ENCODE measurements around the gene RGL1. TPM values are rescaled to one million over a fixed set of nuclear protein-coding genes. Genes with fewer than 3 reads are reported as not detected.

Gene RGL1
- total and polyA plus RNA-seq, 2 experiments from 2014 or later: 17.9 to 30.7 TPM

DNA sequence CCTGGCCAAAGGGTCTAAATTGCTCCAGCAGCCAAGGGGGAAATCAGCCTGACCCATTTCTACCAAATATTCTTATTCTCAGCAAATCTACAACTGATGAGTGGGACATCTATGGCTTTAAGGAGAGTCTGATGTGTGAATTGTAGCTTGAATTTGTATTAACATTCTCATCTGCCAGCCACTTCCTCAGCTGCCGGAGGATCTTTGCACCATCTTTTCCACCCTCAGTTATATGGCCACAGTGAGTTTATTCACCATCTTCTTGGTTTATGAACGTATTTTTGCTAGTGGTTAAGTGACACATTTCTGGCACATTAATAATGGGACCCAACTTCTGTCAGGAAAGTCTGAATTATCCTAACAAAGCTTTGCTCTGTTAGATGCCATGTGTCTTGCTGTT lies 163.0 kb downstream of the RGL1 start:
- no peak for DNase-seq (ENCODE audit: low spot score)
- no peaks in the 10 kb centered on the region for H3K79me2 ChIP-seq
- TF ChIP-seq, protein P1, sequence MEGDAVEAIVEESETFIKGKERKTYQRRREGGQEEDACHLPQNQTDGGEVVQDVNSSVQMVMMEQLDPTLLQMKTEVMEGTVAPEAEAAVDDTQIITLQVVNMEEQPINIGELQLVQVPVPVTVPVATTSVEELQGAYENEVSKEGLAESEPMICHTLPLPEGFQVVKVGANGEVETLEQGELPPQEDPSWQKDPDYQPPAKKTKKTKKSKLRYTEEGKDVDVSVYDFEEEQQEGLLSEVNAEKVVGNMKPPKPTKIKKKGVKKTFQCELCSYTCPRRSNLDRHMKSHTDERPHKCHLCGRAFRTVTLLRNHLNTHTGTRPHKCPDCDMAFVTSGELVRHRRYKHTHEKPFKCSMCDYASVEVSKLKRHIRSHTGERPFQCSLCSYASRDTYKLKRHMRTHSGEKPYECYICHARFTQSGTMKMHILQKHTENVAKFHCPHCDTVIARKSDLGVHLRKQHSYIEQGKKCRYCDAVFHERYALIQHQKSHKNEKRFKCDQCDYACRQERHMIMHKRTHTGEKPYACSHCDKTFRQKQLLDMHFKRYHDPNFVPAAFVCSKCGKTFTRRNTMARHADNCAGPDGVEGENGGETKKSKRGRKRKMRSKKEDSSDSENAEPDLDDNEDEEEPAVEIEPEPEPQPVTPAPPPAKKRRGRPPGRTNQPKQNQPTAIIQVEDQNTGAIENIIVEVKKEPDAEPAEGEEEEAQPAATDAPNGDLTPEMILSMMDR (IDR thresholded peaks at IDR 0.05; ENCODE audit: poor library complexity): no peak
- TF ChIP-seq EZH2 (IDR thresholded peaks at IDR 0.05; ENCODE audit: borderline replicate concordance): no peak
- TF ChIP-seq EZH2phosphoT487 (IDR thresholded peaks at IDR 0.05; ENCODE audit: low read depth, severe bottlenecking, unreplicated experiment): no peak
- H3K27ac ChIP-seq: no peak overlapping the region
- no peaks in the 10 kb centered on the region for H3K9me3 ChIP-seq (ENCODE audit: low read depth)
- WGBS (ENCODE audit: low lambda C conversion rate, missing lambda C conversion rate): 96% methylated on average over 2 of the region's 2 CpGs
- no peak overlapping the region for H3K4me2 ChIP-seq
- no peaks in the 10 kb centered on the region for H4K20me1 ChIP-seq (ENCODE audit: insufficient read depth, poor library complexity, severe bottlenecking)
- H3K27me3 ChIP-seq: no peaks in the 10 kb centered on the region
- H2AFZ ChIP-seq: no peak overlapping the region
- H3K4me1 ChIP-seq (ENCODE audit: insufficient read depth): no peaks in the 10 kb centered on the region
- H3K4me3 ChIP-seq: no peak overlapping the region
- no peaks in the 10 kb centered on the region for H3K36me3 ChIP-seq (replicated peaks; ENCODE audit: insufficient read depth, low read depth)
- H3K9me2 ChIP-seq (replicated peaks; ENCODE audit: insufficient read depth): no peaks in the 10 kb centered on the region

DNA sequence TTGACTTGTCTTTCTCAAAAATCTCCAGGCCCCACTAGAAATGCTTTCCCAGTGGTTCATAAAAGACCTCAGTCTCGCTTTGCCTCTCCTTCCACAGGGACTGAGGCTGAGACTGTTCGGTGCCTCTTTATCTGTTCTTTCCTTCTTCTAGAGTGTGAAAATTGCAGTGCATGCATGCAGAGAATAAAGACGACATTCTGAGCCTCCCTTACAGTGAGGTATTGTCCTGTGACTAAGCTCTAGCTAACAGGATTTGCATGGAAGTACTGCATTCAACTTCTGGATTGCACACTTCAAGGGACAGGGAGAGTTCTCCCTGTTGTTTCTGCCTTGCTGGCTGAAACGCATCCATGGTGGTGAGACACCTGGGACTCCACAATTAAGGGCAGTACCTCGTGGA lies 163.5 kb downstream of the RGL1 start:
- Histone ChIP-seq H3K79me2 (no peaks in the 10 kb centered on the region), H3K27me3 (no peaks in the 10 kb centered on the region), H4K20me1 (ENCODE audit: insufficient read depth, poor library complexity, severe bottlenecking) (no peaks in the 10 kb centered on the region), H3K36me3 (replicated peaks; ENCODE audit: insufficient read depth, low read depth) (no peaks in the 10 kb centered on the region), H3K9me2 (replicated peaks; ENCODE audit: insufficient read depth) (no peaks in the 10 kb centered on the region), H3K4me3 (no peak overlapping the region), H3K27ac (no peak overlapping the region), H2AFZ (no peak overlapping the region), H3K4me1 (ENCODE audit: insufficient read depth) (no peaks in the 10 kb centered on the region), H3K4me2 (no peak overlapping the region), H3K9me3 (ENCODE audit: low read depth) (no peaks in the 10 kb centered on the region)
- no peak for DNase-seq (ENCODE audit: low spot score)
- WGBS (ENCODE audit: low lambda C conversion rate, missing lambda C conversion rate): 77% methylated on average over 5 of the region's 5 CpGs
- TF ChIP-seq, protein P1 (IDR thresholded peaks at IDR 0.05; ENCODE audit: poor library complexity): no peak
- TF ChIP-seq EZH2 (IDR thresholded peaks at IDR 0.05; ENCODE audit: borderline replicate concordance) (no peak), EZH2phosphoT487 (IDR thresholded peaks at IDR 0.05; ENCODE audit: low read depth, severe bottlenecking, unreplicated experiment) (no peak)

DNA sequence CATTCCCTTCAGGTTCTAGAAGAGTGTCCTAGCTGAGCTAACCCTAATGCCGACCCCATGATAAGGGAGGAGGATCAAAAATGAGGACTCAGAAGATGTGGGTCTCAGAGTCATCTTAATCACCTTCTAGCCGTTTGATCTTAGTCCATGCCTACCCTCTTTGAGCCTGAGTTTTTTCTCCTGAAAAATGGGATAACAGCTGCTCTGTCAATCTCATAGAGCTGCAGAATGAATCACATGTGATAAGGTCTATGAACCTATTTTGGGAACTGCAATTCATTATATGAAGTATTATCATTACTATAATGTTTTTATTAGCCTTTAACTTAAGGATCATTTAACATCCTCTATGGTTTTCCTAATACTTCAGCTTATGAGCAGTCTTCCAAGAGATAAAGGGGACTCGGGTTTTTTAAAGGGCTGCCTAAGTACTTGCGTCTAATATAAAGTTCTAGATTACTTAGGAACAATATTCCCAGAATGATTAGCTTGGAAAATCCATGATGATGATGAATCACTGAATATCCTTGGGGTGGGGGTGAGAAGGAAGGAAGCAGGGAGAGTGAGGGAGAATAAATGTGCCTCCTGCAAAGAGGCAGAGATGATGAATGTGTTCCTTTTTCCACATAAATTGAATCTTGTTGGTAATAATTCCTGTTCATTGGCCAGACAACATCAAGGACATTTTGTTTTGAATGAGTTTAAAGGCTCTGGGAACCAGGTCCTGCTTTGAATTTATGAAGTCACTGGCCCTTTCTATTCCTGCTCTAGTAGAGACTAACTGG lies 165.8 kb downstream of the RGL1 start:
- TF ChIP-seq EZH2phosphoT487 (IDR thresholded peaks at IDR 0.05; ENCODE audit: low read depth, severe bottlenecking, unreplicated experiment) (no peak), EZH2 (IDR thresholded peaks at IDR 0.05; ENCODE audit: borderline replicate concordance) (no peak)
- TF ChIP-seq, protein P1 (IDR thresholded peaks at IDR 0.05; ENCODE audit: poor library complexity): no peak
- WGBS (ENCODE audit: low lambda C conversion rate, missing lambda C conversion rate): 55% methylated on average over 4 of the region's 4 CpGs
- Histone ChIP-seq H4K20me1 (ENCODE audit: insufficient read depth, poor library complexity, severe bottlenecking) (no peaks in the 10 kb centered on the region), H3K4me3 (no peak overlapping the region), H3K9me2 (replicated peaks; ENCODE audit: insufficient read depth) (no peaks in the 10 kb centered on the region), H3K27ac (no peak overlapping the region), H3K27me3 (no peaks in the 10 kb centered on the region), H3K79me2 (no peaks in the 10 kb centered on the region), H3K36me3 (replicated peaks; ENCODE audit: insufficient read depth, low read depth) (no peaks in the 10 kb centered on the region), H3K9me3 (ENCODE audit: low read depth) (no peaks in the 10 kb centered on the region), H3K4me1 (ENCODE audit: insufficient read depth) (no peaks in the 10 kb centered on the region), H2AFZ (no peak overlapping the region), H3K4me2 (no peak overlapping the region)
- no peak for DNase-seq (ENCODE audit: low spot score)
